Astrocyte of the cerebellum (primary cell): ENCODE results near the gene SLC7A11.

Experiments used
- DNase-seq: peaks from one replicate; pipeline ENCODE4 v3.0.0-alpha.2; 2011; ENCODE audit warnings: low read depth
- H3K4me3 ChIP-seq: 2 replicates; pipeline ENCODE4 v1.5.1; 2011; ENCODE audit warnings: mild to moderate bottlenecking, low read depth, low read length, moderate library complexity
- in situ Hi-C: cut with HindIII; loops from 2 replicates; pipeline ENCODE4 v1.10.0; 2017; ENCODE audit warnings: low sequenced_read_pairs
- TF ChIP-seq, protein P1 (sequence below): IDR thresholded peaks from 2 replicates; pipeline ENCODE4 v1.5.1; 2012; ENCODE audit warnings: low read length, low read depth, moderate library complexity, mild to moderate bottlenecking; ENCODE audit errors: missing control alignments

Gene SLC7A11

DNA sequence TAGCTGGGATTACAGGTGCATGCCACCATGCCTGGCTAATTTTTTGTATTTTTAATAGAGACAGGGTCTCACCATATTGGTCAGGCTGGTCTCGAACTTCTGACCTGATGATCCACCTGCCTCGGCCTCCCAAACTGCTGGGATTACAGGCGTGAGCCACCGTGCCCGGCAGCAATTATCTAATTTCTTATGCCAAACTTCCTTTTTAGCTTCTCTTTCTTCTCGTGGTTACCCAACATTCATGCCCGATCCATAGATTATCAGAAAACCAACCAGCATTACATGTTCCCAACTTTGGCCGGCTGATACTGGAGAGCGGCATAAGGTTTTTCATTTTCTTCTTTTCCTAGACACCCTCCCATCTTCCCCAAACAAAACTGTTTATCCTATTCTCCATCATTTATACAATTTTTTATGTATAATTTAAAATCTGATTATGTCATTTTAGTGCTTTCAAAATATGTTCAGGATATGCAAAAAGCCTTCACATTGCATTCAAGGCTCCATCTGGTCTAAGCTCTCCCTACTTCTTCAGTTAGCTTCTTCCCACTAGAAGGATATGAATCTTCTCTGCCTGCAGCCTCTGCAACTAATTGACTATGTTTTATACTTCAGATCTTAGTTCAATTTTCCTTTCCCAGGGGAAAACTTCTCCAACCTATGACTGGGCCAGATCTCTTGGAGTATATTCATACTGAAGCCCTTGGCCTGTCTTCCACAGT, 8.7 kb downstream of the SLC7A11 start:
- TF ChIP-seq, protein P1, sequence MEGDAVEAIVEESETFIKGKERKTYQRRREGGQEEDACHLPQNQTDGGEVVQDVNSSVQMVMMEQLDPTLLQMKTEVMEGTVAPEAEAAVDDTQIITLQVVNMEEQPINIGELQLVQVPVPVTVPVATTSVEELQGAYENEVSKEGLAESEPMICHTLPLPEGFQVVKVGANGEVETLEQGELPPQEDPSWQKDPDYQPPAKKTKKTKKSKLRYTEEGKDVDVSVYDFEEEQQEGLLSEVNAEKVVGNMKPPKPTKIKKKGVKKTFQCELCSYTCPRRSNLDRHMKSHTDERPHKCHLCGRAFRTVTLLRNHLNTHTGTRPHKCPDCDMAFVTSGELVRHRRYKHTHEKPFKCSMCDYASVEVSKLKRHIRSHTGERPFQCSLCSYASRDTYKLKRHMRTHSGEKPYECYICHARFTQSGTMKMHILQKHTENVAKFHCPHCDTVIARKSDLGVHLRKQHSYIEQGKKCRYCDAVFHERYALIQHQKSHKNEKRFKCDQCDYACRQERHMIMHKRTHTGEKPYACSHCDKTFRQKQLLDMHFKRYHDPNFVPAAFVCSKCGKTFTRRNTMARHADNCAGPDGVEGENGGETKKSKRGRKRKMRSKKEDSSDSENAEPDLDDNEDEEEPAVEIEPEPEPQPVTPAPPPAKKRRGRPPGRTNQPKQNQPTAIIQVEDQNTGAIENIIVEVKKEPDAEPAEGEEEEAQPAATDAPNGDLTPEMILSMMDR, result no peak
- no peak overlapping the region for H3K4me3 ChIP-seq
- no peak for DNase-seq
- in situ Hi-C loops, result no loop called here

DNA sequence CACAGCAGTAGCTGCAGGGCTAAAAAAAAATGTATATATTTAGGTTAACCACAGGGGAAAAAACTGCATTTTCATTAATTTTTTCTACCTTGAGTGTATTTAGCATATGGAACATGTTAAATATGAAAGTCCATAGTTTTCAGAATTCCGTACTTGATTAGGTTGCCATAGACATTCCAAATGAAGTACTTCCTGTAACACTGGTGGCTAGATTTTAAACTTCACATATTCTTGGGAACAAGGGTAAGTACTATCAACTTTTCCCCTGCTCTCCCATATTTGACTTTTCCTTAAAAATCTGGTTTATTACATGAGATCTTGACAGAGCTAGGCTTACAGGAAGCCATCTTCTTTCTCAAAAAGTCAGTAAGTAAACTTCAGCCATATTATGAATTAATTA, 9.8 kb downstream of the SLC7A11 start:
- no peak for DNase-seq
- H3K4me3 ChIP-seq, result no peak overlapping the region
- in situ Hi-C loops, result no loop called here
- TF ChIP-seq, protein P1, result no peak

DNA sequence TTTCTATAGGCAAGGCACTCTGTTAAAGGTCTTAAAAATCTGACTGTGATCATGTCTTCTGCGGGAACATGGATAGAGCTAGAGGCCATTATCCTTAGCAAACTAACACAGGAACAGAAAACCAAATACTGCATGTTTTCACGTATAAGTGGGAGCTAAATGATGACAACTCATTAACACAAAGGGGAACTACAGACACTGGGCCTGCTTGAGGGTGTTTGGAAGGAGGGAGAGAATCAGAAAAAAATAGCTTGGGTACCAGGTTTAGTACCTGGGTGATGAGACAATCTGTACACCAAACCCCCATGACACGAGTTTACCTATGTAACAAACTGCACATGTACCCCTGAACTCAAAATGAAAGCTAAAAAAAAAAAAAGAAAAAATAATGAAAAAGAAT, 12.1 kb downstream of the SLC7A11 start:
- TF ChIP-seq, protein P1, result no peak
- no peak overlapping the region for H3K4me3 ChIP-seq
- no peak for DNase-seq
- in situ Hi-C loops, result no loop called here

DNA sequence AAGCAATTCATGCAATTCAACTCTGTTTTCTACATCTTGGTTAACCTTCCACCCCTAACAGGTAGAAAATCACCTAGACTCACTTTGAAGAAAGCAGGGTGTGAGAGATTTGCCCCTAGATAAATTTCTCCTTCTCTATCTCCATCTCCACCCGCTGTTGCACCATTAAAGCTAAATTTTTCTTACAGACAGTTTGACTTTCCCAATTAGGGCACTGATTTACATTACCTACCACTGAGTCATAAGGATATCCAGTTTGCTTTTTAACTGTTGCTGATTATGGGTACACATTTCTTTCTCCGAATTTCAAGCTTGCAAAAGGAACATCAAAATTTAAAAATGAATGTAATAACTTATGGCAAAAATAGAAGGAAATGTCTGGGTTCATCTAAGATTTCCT, 13.0 kb downstream of the SLC7A11 start:
- H3K4me3 ChIP-seq, result no peak overlapping the region
- DNase-seq, result no peak
- in situ Hi-C loops, result no loop called here
- TF ChIP-seq, protein P1, result no peak

DNA sequence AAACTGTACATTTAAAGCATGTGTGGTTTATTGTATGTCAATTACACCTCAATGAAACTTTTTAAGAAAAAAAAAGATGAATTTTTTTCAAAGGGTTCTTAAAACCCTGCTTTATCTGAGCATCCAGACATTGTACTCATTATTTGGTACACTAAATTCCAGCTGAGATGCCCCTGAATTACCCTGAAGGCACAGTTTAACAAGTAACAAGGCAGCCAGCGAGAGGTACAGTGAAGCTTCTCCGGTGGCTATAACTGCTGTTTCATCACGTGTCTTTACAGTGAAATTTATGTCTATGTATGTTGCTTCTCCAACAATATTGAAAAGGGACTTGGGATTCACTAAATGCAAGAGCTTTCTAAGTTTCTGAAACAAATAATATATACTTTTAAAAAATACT, 15.8 kb downstream of the SLC7A11 start:
- H3K4me3 ChIP-seq, result no peak overlapping the region
- TF ChIP-seq, protein P1, result no peak
- no peak for DNase-seq
- in situ Hi-C loops, result no loop called here

DNA sequence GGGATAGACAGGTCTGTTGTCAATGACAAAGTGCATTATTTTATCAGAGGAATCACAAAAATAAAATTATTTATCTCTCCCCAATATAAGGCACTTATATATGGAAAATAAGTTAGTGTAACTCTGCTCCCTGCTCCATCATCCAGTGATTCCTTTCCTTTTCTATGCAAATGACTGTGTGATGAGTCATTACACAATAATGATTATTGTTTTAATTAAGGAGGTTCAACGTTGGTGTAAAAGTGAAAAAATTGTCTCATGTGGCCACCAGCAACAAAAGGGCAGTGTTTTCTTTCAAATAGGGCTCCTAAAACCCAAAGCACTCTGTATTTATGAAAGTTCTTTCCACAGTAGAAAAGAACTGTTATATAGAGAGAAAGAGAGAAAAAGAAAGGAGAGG, 16.7 kb downstream of the SLC7A11 start:
- no peak overlapping the region for H3K4me3 ChIP-seq
- DNase-seq, result no peak
- in situ Hi-C loops, result no loop called here
- TF ChIP-seq, protein P1, result no peak
